GM21717 (cell line): ENCODE results near the gene DMXL1.

Source experiments
- ATAC-seq: cut with Tn5 transposase; IDR thresholded peaks from one replicate; pipeline ENCODE4 v1.9.1; 2021; ENCODE audit warnings: mild to moderate bottlenecking, moderate library complexity; ENCODE audit not compliant: unreplicated experiment

The DMXL1 gene

DNA sequence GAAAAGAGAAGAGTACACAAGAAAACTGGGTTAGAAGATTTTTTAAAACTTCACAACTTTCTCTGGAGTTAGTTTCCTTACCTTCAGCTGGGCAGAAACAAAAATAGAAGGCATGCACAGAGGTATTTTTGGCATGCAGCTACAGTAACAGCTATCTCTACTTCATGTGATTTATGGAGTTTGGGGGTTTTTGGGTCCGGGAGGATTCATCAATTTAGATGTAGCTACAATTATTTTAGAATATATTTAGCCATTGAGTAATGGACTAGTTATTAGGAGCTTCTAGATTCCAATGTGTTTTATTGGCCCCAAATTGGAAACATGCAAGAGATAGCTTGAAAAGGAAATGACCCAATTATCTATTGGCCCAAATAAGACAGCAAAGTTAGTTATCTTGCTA lies 193.3 kb downstream of the DMXL1 start:
- no peak for ATAC-seq

DNA sequence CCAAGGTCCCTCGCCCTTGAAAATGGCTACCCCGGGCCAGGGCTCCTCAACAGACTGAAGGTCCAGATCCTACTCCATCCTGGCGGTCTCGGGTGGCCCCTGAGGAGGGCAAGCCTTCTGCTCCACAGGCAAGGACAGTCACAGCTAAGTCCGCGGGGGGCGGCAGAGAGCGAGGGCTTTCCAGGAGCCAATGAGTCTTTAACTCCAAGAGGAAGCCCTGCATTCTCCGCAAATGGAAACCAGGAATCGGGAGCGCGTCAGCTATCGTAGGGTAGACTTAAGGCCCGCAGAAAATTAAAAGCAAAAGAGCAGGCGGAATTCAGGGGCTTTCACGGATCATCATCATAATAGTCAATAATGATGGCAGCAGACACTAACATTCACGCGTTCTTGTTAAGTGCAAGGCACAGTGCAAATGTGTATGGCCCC lies 197.1 kb downstream of the DMXL1 start:
- peak; percentile 75 for ATAC-seq

- peak; percentile 91 for ATAC-seq
These were observed 197.6 kb downstream of the DMXL1 start for GRCh38 chr5:119268387-119269060.

DNA sequence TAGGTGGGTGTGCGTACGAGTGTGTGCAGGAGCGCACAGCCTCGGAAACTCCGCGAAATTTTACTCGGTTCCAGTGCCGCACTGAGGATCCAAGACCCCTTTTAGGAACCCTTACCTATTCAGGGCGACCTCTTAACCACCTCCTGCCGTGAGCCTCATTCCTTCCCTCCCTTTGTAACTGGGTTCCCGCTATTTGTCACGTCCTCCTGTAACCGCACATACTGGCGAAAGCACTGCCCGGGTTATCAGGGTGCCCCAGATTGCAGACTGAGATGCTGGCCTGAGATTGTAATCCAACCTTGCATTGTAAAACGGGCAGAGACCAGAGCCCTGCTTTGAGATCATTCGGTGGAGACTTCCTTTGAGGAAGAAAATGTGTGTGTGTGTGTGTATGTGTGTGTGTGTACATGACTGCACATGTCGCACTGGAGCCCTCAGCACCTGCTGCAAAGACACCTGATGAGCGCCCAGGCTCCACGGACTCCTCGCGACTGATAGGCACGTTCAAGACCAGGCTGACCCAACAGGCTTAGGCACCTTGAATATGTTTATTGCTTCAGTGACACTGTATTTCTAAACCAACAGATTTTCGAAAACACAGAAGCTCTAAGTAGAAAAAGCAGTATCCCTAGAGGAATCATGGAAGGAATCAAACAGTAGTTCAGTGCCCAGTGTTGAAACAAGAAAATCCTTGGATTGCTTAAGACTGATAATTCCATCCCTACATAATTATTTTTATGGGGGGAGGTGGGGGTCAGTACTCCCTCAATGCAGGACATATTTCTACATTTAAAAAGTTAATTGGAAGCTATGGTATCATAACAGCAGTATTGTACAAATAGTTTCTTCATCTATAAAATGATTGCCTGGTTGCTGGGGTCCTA lies 198.4 kb downstream of the DMXL1 start:
- ATAC-seq: peak; percentile 4

GRCh38 chr5:119270121-119270565 lies 199.3 kb downstream of the DMXL1 start:
- ATAC-seq: no peak

DNA sequence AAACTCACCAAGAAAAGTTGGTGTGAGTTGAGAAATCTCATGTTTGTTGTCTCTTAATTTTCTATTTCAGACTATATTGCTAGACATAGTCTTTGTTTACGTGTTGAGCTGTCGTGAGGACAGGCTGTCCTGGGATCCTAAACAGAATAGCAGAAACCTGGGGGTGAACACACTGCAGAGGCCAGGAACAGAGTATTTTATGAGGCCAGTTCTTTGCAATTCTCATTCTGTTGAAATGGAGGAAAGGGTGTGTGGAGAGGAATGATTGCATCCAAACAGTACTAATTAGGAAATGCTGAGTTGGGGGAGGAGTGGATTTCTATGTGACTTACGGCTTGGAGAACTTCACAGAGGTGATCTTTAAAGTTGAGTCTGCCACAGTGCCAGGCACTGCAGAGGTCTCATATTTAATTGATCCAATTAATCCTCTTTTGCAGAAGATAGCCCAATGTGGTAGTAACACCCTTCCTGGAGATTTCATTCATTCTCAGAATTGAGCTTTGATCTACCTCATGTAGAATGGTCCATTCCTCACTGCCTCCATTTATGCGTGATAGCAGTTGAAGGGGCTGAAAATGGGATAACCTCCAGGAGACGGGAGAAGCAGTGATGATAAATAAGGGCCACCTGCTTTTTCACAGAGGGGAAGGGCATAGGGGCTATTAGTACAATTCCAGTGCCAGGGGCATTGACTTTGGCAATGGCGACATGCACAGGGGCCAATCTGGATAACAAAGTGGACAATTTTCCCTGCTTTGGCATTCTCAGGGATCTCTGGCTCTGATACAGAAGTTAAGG lies 200.3 kb downstream of the DMXL1 start:
- no peak for ATAC-seq

DNA sequence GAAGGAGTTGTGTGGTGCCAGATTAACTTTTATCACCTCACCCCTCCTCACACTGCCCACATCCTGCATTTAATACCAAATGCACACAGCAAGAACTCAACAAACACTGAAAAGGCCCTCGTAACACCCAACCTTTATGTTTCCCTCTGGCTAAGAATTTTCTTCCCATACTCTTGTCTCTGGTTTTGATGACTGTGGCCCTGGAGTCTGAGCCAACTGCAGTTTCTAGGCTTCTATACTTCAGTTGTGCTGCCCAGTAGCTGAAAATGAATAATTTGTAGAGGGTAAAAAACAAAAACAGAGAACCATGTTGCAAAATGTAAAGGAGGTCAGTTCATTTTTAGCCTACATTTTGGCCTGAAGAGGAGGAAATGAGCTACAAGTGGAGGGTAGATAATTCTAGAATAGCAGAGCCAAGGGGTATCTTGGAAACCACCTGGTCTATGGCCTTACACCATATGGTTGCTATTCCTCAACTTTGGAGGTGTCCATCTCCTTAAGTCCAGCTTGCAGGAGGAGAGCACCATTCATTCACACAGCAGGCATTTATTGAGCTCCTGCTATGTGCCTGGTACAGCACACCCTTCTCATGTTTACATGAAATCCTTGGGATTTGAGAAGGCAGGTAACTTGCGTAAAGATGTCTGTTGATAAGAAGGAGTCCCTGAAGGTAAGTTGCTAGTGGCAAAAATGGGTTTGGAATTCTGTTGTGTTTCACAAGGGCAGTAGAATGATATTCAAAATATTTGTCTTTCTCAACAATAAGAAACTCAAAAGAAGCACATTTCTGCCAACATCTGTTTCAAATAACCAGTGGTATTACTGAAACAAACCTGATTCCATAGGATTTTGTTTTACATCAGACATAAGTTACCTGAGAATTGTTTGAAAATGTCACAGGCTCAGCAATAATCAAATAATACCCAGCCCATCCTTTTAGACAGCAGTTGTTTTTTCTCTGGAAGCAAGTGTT lies 201.2 kb downstream of the DMXL1 start:
- no peak for ATAC-seq

DNA sequence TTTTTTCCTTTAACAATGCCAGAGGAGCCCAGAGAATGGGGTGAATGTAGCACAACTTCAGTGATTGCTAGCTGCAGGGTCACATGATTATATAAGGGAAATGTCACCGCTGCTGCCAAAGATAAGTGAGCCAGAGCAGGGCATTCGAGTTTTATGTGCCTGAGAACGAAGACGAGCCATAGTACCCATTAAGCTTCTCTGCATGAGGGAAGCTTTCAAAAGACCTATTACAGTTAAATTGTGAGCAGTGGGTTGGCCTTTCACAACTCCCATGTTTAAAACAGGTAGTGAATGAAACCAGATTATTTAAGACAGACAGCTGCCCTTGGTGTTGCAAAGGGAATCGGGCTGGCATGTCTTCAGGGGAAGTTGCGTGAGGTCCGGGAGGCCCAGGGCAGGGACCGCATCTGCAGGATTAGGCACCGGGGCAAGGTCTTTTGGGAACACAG lies 202.5 kb downstream of the DMXL1 start:
- ATAC-seq: no peak

DNA sequence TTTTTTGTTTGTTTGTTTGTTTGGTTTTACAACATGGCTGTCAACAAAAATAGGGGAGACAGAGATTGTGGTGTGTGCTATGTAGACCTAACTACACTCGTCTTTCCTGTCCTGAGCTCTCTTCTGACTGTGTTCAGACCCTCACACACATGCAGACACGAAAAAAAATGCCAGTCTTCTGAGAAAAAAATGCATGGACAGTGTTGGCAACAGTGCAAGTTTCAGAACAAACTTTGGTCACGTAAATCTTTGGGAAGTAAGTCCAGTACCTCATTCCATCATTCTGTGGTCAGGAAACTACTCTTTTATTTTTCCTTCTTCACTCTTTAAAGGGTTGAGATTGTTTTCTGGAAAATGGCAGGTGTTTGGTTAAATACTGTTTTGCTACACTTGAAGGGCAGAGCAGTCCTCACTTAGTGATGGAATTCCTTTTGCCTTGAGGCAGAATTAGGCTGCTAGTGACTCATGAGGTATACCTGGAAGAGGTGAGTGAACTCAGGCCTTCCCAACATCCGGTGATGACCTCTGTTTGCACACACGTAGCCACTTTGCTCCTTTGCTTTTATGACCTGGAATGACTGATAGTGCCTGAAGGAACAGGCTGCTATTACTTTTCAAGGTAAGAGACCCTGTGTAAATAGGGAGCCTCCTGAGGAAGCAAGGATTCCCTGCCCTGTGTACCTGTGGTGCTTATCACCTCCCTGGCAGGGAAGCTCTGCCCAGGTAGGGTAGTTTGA lies 203.3 kb downstream of the DMXL1 start:
- ATAC-seq: no peak

DNA sequence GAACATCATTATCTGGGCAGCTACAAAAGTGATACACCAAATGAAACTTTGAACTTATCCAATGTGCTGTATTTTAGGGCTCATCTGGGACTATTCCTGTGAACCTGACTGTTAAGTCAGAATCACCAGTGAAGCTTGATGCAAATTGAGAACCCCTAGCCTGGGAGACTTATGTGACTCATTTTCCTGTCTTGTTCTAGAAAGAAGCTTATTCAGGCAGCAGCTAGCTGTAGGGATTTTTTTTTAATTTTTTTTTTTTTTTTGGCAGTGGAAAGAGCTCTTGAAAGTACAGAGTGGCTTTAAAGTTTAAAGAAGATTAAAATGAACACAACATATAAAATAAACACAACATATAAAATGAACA lies 203.9 kb downstream of the DMXL1 start:
- peak; percentile 42 for ATAC-seq

- ATAC-seq: peak; percentile 14
These were observed 204.3 kb downstream of the DMXL1 start for GRCh38 chr5:119275146-119275545.

DNA sequence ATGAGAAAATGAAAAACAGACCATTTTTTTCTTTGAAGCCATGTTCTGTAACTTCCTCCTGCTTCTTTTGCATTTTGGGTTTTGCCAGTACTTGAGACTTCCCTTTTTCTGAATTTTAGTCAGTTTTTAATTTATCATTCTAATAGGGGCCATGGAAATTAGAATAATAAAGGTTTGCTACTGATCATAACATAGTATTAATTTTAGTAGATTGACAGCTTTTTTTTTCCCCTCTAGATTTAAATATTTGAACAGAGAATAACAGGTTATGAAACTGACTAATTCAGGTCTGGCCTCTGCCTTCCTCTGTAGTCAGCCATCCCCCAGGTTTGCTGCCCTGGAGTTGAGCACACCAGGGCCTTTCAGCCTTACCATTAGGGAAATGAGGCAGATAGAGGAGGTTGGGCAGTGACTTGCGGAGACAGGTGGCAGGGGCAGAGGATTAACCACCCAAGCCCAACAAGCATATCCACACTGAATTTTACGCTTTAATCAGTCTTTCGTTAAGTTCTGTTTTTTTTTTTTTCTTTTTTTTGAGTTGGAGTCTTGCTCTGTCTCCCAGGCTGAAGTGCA lies 204.8 kb downstream of the DMXL1 start:
- ATAC-seq: peak; percentile 80

- peak; percentile 20 for ATAC-seq
These were observed 206.1 kb downstream of the DMXL1 start for GRCh38 chr5:119276978-119277377.

GRCh38 chr5:119279093-119279492 lies 208.2 kb downstream of the DMXL1 start:
- ATAC-seq: no peak

GRCh38 chr5:119280380-119280779 lies 209.5 kb downstream of the DMXL1 start:
- no peak for ATAC-seq

GRCh38 chr5:119282628-119283027 lies 211.7 kb downstream of the DMXL1 start:
- ATAC-seq: no peak

- ATAC-seq: no peak
These were observed 213.1 kb downstream of the DMXL1 start for GRCh38 chr5:119284031-119284430.

DNA sequence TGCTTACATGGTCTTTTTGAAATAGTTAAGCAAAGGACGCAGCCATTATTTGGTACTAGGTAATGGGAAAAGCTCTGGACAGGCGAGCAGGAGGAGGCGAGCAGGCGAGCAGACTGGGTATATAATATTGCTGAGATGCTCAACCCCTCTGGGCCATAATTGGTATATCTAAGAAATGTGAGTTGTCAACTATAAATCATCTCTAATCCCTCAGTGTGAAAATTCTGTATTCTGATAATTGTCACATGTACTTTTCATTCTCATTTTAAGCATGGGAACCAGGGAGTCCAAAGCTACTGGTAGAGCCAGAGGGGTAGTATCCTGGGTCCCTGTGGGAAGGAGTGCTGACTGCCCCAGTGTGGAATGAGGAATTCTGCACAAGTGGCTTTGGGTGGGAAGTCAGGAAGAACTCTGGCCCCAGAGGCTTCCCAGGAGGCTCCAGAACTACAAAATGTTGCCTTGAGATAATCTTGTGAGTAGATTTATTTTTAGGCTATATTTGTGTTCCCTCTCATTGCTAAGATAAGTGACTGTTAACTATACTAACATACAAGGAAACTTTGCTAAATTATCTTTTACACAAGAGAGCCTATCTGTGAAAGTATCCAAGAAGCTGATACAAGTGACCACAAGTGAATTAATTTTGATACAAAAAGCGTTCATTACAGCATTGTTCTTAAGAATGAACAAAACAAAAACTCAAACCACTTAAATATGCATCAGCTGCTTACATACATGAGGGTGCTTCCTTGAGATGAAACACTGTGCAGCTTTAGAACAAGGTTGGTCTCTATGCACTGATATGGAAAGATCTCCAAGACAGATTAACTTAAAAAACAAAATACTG lies 214.4 kb downstream of the DMXL1 start:
- ATAC-seq: no peak
